Osteoblast (primary cell): ENCODE data around the gene CDKN2B. TPM values are rescaled to one million over a fixed set of nuclear protein-coding genes. Genes with fewer than 3 reads are reported as not detected.

Source experiments
- DNase-seq: peaks from one replicate; pipeline ENCODE4 v3.0.0; 2011; ENCODE audit warnings: low spot score, mixed read lengths; ENCODE audit not compliant: insufficient read length; ENCODE audit errors: missing footprints
- H2AFZ ChIP-seq: 2 replicates; pipeline ENCODE4 v1.6.0; 2011; ENCODE audit warnings: mild to moderate bottlenecking, low read length
- H3K27ac ChIP-seq: 2 replicates; pipeline ENCODE4 v1.5.1; 2011; ENCODE audit warnings: mild to moderate bottlenecking, low read depth, low read length, moderate library complexity
- H3K27me3 ChIP-seq: 2 replicates; pipeline ENCODE4 v1.6.0; 2012; ENCODE audit warnings: mild to moderate bottlenecking, control low read depth, inconsistent platforms, low read length, moderate library complexity; ENCODE audit not compliant: insufficient read depth
- H3K36me3 ChIP-seq: 2 replicates; pipeline ENCODE4 v1.5.1; 2011; ENCODE audit warnings: mild to moderate bottlenecking, low read length, control low read depth, moderate library complexity; ENCODE audit not compliant: insufficient read depth
- H3K4me1 ChIP-seq: 2 replicates; pipeline ENCODE4 v1.5.1; 2011; ENCODE audit warnings: mild to moderate bottlenecking, low read length, control low read depth, moderate library complexity; ENCODE audit not compliant: insufficient read depth
- H3K4me2 ChIP-seq: 2 replicates; pipeline ENCODE4 v1.6.0; 2011; ENCODE audit warnings: mild to moderate bottlenecking, low read length; ENCODE audit not compliant: insufficient read depth
- H3K4me3 ChIP-seq: fragments of 200-600 bp; sonication (generic); 3 replicates; pipeline ENCODE4 v1.5.1; 2012; ENCODE audit warnings: mild to moderate bottlenecking, low read length, inconsistent platforms; ENCODE audit not compliant: insufficient read depth
- H3K79me2 ChIP-seq: 2 replicates; pipeline ENCODE4 v1.6.0; 2012; ENCODE audit warnings: mild to moderate bottlenecking, low read length, control low read depth, inconsistent platforms; ENCODE audit not compliant: insufficient read depth
- H3K9me3 ChIP-seq: 2 replicates; pipeline ENCODE4 v1.5.1; 2011; ENCODE audit warnings: low read depth, low read length, control low read depth
- H4K20me1 ChIP-seq: 2 replicates; pipeline ENCODE4 v1.6.0; 2012; ENCODE audit warnings: mild to moderate bottlenecking, low read length, control low read depth; ENCODE audit not compliant: insufficient read depth
- total RNA-seq: library from RNA; depleted of rRNA; stranded (reverse); fragments of >200 nt; gene quantifications from 2 replicates; pipeline ENCODE4 v1.2.3, GENCODE V29; 2012
- TF ChIP-seq, protein P1 (sequence below): IDR thresholded peaks from 2 replicates; pipeline ENCODE4 v1.5.1; 2011; ENCODE audit warnings: mild to moderate bottlenecking, low read depth, low read length, moderate library complexity; ENCODE audit errors: extremely low read depth

CDKN2B gene
- total RNA-seq, 1 donor: 50.7 TPM

- H3K27ac ChIP-seq: no peak overlapping the region
- H3K27me3 ChIP-seq: peaks cover 98% of the 10 kb centered on the region
- peaks cover 23% of the 10 kb centered on the region for H4K20me1 ChIP-seq
- peaks cover 5% of the 10 kb centered on the region for H3K36me3 ChIP-seq
- DNase-seq: no peak
- TF ChIP-seq, protein P1, sequence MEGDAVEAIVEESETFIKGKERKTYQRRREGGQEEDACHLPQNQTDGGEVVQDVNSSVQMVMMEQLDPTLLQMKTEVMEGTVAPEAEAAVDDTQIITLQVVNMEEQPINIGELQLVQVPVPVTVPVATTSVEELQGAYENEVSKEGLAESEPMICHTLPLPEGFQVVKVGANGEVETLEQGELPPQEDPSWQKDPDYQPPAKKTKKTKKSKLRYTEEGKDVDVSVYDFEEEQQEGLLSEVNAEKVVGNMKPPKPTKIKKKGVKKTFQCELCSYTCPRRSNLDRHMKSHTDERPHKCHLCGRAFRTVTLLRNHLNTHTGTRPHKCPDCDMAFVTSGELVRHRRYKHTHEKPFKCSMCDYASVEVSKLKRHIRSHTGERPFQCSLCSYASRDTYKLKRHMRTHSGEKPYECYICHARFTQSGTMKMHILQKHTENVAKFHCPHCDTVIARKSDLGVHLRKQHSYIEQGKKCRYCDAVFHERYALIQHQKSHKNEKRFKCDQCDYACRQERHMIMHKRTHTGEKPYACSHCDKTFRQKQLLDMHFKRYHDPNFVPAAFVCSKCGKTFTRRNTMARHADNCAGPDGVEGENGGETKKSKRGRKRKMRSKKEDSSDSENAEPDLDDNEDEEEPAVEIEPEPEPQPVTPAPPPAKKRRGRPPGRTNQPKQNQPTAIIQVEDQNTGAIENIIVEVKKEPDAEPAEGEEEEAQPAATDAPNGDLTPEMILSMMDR: no peak
- H3K9me3 ChIP-seq: no peaks in the 10 kb centered on the region
- peaks cover 2% of the 10 kb centered on the region for H3K79me2 ChIP-seq
- no peak overlapping the region for H3K4me2 ChIP-seq
- no peak overlapping the region for H3K4me3 ChIP-seq
- H3K4me1 ChIP-seq: peaks cover 27% of the 10 kb centered on the region
- no peak overlapping the region for H2AFZ ChIP-seq
These were observed 36.7 kb downstream of the CDKN2B start for GRCh38 chr9:21972361-21972760.

- Histone ChIP-seq H2AFZ (no peak overlapping the region), H3K9me3 (no peaks in the 10 kb centered on the region), H3K36me3 (peaks cover 5% of the 10 kb centered on the region), H3K79me2 (peaks cover 2% of the 10 kb centered on the region), H3K27ac (no peak overlapping the region), H3K27me3 (peaks cover 87% of the 10 kb centered on the region), H3K4me3 (no peak overlapping the region), H3K4me2 (no peak overlapping the region), H4K20me1 (peaks cover 23% of the 10 kb centered on the region), H3K4me1 (peaks cover 27% of the 10 kb centered on the region)
- TF ChIP-seq, protein P1: no peak
- DNase-seq: no peak
These were observed 38.1 kb downstream of the CDKN2B start for GRCh38 chr9:21970800-21971640.

GRCh38 chr9:21969951-21970799 is 38.9 kb downstream of the CDKN2B start:
- Histone ChIP-seq H3K9me3 (no peaks in the 10 kb centered on the region), H3K4me3 (no peak overlapping the region), H3K36me3 (peaks cover 5% of the 10 kb centered on the region), H3K4me1 (peaks cover 30% of the 10 kb centered on the region), H4K20me1 (peaks cover 23% of the 10 kb centered on the region), H2AFZ (no peak overlapping the region), H3K27ac (no peak overlapping the region), H3K79me2 (peaks cover 2% of the 10 kb centered on the region), H3K27me3 (peaks cover 82% of the 10 kb centered on the region), H3K4me2 (no peak overlapping the region)
- DNase-seq: no peak
- TF ChIP-seq, protein P1: no peak
